ENCODE measurements around the gene COQ9. TPM values are rescaled to one million over a fixed set of nuclear protein-coding genes. Genes with fewer than 3 reads are reported as not detected.

The COQ9 gene
- total RNA-seq, 2 donors from 2014 or later: 29.5 to 33.5 TPM

GRCh38 chr16:57510016-57510871 lies 63.0 kb downstream of the COQ9 start:
- Histone ChIP-seq H3K9me3 (no peaks in the 10 kb centered on the region), H3K4me3 (no peak overlapping the region), H3K27ac (no peak overlapping the region), H3K27me3 (replicated peaks; ENCODE audit: insufficient read depth) (no peaks in the 10 kb centered on the region), H3K36me3 (peaks cover 21% of the 10 kb centered on the region), H3K4me1 (ENCODE audit: control insufficient read depth in 1 of 2, low read depth in 2 of 2) (no peaks in the 10 kb centered on the region)
- no peak for DNase-seq (ENCODE audit: low spot score)
- ATAC-seq (ENCODE audit: insufficient number of reproducible peaks, low FRiP score, low read depth): no peak
- TF ChIP-seq CTCF (IDR thresholded peaks at IDR 0.05): no peak

Other genes starting within 250 kb of the COQ9 start
- 10 to 100 TPM; 54.7 to 64.0 TPM for gene ARL2BP, start 202.2 kb upstream of the COQ9 start, total RNA-seq
- gene PLLP, start 162.8 kb upstream of the COQ9 start, total RNA-seq: 1 to 10 TPM; 3.1 to 8.6 TPM
- not detected for gene CCL22, start 88.7 kb upstream of the COQ9 start, total RNA-seq
- gene CX3CL1, start 75.0 kb upstream of the COQ9 start, total RNA-seq: 100 to 1,000 TPM; 106 to 117 TPM
- not detected for gene CCL17, start 42.7 kb upstream of the COQ9 start, total RNA-seq
- gene CIAPIN1, start 94 bp upstream of the COQ9 start, total RNA-seq: 10 to 100 TPM; 18.1 to 25.0 TPM
- 100 to 1,000 TPM; 110 to 130 TPM for gene POLR2C, start 15.2 kb downstream of the COQ9 start, total RNA-seq
- gene DOK4, start 39.0 kb downstream of the COQ9 start, total RNA-seq: 10 to 100 TPM; 43.2 to 70.1 TPM
- 10 to 100 TPM; 26.4 to 43.2 TPM for gene CCDC102A, start 89.1 kb downstream of the COQ9 start, total RNA-seq
- under 1 TPM in 1 of 2 donors, not detected in 1; 0.27 TPM for gene ADGRG5, start 95.2 kb downstream of the COQ9 start, total RNA-seq
- 10 to 100 TPM in 1 of 2 donors, 1 to 10 TPM in 1; 5.4 to 79.1 TPM for gene ADGRG1, start 181.2 kb downstream of the COQ9 start, total RNA-seq
- gene ADGRG3, start 220.8 kb downstream of the COQ9 start, total RNA-seq: 1 to 10 TPM in 1 of 2 donors, under 1 TPM in 1; 0.41 to 5.1 TPM
- gene DRC7, start 247.3 kb downstream of the COQ9 start, total RNA-seq: not detected

All from thoracic aorta (tissue), 2 donors.